Fibroblast of the aortic adventitia (primary cell): Measurements from ENCODE around the gene ARID1B. TPM values are rescaled to one million over a fixed set of nuclear protein-coding genes. Genes with fewer than 3 reads are reported as not detected.
A peak's percentile ranks its signal among the peaks of the same experiment; 100 is the strongest.

Source experiments
- DNase-seq: peaks from one replicate; pipeline ENCODE4 v3.0.0-alpha.2; 2010; ENCODE audit warnings: low read depth
- H3K4me3 ChIP-seq: 2 replicates; pipeline ENCODE4 v1.5.1; 2011; ENCODE audit warnings: low read depth, mild to moderate bottlenecking, control low read depth, low read length, moderate library complexity
- total RNA-seq: library from RNA; depleted of rRNA; stranded (reverse); fragments of >200 nt; gene quantifications from 2 replicates; pipeline ENCODE4 v1.2.3, GENCODE V29; 2012; ENCODE audit warnings: low replicate concordance
- TF ChIP-seq, protein P1 (sequence below): IDR thresholded peaks from 2 replicates; pipeline ENCODE4 v1.5.1; 2011; ENCODE audit warnings: mild to moderate bottlenecking, low read length, control low read depth, inconsistent platforms; ENCODE audit not compliant: insufficient read depth

ARID1B gene
- total RNA-seq, 1 donor = 55.9 TPM

DNA sequence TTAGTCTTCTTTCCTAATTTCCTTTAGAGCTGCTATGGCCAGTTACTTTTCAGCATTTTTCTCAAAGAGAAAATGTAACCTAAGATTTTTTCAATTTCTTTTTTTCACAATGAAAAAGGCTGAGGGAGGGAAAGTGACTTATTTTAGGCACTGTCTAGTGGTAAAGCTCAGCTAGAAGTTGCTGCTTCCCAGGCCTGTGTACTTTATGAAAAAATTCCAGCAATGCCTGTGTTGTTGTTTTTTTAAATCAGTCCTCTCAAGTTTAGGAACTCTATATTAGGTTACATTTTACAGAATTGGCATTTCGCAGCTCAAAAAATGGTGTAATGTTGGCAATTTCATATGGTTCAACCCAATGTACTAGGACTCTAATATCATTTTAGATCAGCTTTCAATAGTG is 269.6 kb downstream of the ARID1B start:
- TF ChIP-seq, protein P1, sequence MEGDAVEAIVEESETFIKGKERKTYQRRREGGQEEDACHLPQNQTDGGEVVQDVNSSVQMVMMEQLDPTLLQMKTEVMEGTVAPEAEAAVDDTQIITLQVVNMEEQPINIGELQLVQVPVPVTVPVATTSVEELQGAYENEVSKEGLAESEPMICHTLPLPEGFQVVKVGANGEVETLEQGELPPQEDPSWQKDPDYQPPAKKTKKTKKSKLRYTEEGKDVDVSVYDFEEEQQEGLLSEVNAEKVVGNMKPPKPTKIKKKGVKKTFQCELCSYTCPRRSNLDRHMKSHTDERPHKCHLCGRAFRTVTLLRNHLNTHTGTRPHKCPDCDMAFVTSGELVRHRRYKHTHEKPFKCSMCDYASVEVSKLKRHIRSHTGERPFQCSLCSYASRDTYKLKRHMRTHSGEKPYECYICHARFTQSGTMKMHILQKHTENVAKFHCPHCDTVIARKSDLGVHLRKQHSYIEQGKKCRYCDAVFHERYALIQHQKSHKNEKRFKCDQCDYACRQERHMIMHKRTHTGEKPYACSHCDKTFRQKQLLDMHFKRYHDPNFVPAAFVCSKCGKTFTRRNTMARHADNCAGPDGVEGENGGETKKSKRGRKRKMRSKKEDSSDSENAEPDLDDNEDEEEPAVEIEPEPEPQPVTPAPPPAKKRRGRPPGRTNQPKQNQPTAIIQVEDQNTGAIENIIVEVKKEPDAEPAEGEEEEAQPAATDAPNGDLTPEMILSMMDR = no peak
- DNase-seq = no peak

DNA sequence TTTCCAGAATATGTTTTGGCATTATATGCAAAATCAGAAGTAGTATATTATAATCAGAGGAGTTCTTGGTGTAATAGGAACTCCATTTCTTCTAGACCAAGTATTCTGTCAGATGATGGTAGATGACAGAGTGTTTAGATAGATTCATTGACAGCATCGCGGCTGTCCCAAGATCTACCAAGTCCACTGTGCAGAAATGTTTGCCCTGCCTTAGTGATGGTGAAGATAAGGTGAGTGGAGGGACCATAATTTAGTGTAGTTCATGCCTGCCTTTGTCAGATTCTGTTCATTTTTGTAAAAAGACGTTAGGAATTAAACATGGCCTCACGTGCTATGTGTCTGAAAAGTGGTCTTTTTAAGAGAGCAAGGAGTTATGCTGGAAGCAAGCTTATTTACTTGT is 270.1 kb downstream of the ARID1B start:
- TF ChIP-seq, protein P1 = no peak
- no peak for DNase-seq
- H3K4me3 ChIP-seq = no peak overlapping the region

More for the DNA sequence above, 269.6 kb downstream of the ARID1B start:
- H3K4me3 ChIP-seq = no peak overlapping the region

DNA sequence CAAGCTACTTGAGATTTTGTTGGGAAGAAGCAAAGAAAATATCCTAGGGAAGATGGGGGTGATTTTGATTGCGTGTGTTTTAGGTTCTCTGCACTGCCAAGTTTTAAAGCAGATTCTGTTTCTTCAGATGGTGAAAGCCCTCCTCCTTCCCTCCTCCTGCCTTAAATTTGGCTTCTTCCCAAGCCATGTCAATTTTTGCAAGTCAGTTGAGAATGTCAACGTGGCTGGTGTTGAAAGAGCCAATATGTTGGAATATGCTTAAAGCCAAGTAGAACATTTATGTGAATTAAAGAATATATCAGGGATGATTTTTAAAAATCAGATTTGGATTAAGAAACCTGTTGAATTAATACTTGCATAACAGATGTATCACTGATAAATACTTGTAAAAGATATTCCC is 270.8 kb downstream of the ARID1B start:
- DNase-seq = peak; percentile 75
- H3K4me3 ChIP-seq = no peak overlapping the region
- TF ChIP-seq, protein P1 = no peak

DNA sequence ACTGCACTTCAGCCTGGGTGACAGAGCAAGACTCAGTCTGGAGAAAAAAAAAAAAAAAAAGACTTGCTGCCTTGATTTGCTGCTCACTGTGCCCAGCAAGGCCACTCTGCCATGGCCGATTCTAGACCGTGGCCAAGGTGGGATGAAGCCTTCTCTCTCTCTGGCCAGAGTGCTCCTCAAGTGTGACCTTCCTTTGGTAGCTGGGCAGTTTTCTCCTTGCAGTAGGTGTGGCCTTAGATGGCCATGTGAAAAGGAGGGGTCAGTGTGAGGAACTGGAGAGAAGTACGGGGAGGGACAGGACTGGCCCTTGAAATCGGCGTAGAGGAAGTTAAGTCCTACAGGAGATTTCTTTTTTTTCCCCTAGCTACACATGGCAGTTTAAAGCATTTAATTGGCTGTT is 272.0 kb downstream of the ARID1B start:
- TF ChIP-seq, protein P1 = no peak
- no peak for DNase-seq
- H3K4me3 ChIP-seq = no peak overlapping the region

DNA sequence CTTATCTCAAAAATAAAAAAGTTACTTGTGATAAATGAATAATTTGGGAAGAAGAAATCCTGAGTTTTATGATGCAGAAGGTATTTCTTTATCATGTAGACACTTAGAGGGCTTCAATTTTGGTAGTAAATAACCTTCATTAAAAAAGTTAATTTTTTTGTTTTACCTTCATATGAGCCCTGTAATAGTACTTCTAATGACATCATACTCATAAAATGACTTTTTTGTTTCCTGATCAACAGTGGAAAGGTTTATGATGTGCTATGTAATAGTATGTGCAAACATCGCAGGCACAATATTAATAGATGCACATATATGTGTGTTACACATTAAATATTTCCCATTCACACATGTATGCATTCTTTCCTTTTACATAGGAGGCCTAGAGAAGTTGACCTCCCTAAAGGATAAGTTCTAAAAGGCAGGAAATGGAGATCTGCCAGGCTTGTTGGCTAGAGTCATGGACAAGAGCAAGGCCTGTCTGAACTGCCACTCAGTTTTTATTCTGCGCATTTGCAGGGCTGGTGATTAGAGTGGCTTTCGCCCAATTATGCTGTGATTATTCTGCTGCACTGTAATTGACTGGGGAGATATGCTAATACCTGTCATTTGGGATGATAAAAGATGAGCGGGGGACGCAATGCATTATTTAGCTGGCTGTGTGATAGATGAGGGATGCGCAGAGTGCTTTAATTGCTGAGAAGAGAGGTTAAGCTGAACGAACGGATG is 273.5 kb downstream of the ARID1B start:
- H3K4me3 ChIP-seq = no peak overlapping the region
- DNase-seq = no peak
- TF ChIP-seq, protein P1 = no peak

DNA sequence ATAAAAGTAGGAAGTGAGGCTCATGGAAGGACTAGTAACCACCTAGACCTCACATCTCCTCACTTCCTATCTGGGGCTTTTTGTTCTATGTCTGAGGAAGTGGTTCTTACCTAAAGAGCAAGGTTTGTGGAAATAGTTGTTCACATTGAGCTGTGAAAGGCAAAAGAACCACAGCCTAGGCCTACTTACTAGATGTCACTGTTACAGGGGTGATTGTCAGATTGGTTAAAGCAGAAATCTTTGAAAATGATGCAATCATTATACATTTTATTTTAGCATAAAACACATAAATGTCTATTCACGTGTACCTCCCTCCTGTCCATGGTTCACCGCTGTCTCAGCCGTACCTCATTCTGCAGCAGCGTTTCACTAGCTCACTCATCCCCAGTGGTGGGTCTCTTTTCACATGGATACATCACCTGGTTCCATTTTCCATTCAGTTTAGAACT is 277.4 kb downstream of the ARID1B start:
- DNase-seq = no peak
- H3K4me3 ChIP-seq = no peak overlapping the region
- TF ChIP-seq, protein P1 = no peak

DNA sequence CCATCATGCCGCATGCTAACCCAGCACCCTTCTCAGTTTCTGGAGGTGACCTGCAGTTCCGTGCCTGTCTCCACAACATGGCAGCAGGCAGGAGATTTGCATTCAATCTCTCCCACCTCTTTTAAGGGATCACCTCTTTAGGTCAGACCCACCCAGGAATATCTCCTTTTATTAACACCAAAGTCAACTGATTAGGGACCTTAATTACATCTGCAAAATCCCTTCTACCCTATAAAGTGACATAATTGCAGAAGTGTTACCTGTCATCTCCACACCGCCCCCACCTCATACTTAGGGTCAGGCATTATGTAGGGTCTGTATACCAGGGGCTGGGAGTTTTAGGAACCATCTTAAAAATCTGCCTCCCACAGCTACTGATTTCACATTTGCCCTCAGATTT is 278.7 kb downstream of the ARID1B start:
- no peak overlapping the region for H3K4me3 ChIP-seq
- no peak for DNase-seq
- TF ChIP-seq, protein P1 = no peak
